ENCODE measurements around the gene GLG1.
"Not testable (repeated sequence)": the region's sequence is repeated elsewhere in the genome, so short reads cannot be mapped to it uniquely, and the experiment has no call there.

Gene GLG1

DNA sequence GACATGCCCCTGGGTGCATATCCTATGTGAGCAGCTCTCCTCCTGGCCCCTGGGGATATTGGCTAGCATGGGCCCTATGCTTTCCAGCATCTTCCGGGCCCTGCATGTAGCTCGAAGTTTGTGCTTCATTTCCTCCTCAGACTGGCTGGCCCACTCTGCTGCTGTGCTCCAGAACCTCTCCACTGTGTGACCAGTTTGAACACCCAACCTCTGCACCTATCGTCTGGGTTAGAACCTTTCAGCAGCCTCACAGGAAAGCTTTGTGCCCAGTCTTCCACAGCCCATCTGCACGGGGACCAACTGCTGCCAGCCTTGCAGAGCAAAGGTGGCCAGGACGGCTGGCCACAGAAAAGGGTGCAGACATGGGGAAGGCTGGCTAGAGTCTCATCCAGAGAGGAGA, 175.4 kb downstream of the GLG1 start:
- no peak for FAIRE-seq

DNA sequence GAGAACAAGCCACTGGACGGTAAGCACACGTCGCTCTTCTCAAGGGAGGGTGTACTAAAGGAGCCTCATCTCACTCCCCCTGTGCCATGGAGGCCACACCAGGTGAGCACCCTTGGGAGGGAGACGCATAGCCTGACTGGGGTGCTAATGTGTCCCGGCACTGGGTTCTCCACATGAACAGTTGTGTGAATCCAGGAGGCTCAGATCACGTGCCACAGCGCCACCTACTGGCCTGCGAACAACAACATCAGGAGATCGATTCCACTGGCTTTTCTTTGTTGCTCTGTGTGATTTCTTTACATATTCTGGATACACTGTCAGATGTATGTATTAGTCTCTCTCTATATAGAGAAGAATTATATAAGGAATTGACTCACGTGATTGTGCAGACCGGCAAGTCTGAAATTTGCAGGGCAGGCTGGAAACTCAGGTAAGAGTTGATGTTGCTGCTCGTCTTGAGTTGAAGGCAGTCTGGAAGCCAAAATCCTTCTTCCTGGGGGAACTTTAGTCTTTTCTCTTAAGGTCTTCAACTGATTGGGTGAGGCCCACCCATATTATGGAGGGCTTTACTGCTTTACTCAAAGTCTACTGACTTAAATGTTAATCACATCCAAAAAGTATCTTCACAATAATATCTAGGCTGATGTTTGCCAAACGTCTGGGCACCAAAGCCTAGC, 176.7 kb downstream of the GLG1 start:
- FAIRE-seq, result not testable (repeated sequence)

DNA sequence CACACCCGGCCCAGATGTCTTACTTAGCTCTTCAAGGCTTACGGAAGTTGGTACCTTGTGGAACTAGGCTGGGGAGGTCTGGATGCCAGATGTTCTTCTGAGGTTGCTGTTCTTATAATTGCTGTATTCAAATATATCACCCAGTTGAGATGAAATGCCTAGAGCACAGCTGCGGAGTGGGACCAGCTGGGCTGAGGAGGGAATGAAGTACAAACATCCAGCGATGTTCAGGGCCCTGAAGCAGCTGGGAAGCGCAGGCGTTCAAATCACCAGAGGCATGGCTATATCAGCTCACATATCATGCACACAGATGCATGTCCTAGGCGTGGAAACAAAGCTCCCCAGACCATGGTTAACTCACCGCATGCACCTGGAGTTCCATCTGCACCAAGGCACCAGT, 178.4 kb downstream of the GLG1 start:
- not testable (repeated sequence) for FAIRE-seq

DNA sequence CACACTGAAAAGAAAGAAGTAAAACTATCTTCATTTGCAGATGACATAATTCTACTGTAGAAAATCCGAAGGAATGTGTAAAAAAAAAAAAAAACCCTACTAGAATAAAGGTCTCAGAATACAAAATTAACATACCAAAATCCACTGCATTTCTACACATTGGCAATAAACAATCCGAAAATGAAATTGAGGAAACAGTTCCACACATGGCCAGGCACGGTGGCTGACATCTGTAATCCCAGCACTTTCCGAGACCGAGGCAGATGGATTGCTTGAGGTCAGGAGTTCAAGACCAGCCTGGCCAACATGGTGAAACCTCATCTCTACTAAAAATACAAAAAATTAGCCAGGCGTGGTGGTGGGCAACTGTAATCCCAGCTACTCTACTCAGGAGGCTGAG, 181.2 kb downstream of the GLG1 start:
- not testable (repeated sequence) for FAIRE-seq

DNA sequence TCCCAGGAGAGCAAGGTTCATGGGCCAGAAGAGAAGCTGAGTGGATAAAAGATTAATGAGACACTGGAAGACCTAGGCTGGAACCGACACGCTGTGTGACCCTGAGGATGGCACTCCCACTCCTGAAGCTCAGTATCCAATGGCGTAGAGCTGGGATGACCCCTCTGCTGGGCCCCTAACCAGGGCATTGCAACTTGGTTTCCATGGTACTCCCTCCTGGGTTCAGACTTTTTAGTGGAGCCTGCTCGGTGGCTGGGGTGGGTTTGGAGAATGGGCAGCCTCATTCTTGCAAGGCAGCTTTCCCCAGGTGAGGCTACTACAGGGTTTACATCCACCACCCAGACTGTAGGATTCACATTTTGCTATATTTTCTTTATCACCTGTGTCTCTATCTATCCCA, 183.2 kb downstream of the GLG1 start:
- not testable (repeated sequence) for FAIRE-seq

DNA sequence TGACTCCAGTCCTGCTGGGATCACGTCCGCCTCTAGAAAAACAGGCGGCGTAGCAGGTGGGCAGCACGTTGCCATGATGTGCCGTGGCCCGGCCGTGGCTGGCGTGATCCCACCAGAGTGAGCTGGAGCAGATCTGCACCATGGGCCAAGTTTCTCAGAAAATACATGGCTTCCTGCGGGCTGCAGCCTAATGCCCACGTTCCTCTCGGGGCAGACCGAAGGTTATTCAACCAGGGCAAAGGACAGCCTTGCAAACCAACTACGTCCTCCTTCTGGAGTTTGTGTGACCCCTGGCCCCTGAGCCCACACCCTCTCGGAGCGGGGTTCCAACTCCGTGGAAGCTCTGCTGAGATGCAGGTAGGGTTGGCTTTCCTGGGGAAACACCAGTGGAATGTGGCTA, 184.8 kb downstream of the GLG1 start:
- not testable (repeated sequence) for FAIRE-seq

DNA sequence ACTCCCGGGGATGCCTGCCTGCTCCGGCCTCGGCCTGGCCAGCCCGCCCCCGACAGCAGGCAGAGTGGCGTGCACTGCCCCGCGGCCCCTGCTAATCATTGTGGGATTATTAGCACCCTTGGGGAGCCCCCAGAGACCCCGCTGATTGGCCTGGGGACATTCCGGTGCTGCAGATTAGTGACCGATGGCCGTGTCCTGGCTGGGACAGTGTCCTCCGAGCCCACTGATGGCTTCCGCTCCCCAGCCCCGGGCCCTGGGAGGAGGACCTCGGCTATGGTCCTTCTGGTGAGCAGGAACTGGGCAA, 185.5 kb downstream of the GLG1 start:
- not testable (repeated sequence) for FAIRE-seq

DNA sequence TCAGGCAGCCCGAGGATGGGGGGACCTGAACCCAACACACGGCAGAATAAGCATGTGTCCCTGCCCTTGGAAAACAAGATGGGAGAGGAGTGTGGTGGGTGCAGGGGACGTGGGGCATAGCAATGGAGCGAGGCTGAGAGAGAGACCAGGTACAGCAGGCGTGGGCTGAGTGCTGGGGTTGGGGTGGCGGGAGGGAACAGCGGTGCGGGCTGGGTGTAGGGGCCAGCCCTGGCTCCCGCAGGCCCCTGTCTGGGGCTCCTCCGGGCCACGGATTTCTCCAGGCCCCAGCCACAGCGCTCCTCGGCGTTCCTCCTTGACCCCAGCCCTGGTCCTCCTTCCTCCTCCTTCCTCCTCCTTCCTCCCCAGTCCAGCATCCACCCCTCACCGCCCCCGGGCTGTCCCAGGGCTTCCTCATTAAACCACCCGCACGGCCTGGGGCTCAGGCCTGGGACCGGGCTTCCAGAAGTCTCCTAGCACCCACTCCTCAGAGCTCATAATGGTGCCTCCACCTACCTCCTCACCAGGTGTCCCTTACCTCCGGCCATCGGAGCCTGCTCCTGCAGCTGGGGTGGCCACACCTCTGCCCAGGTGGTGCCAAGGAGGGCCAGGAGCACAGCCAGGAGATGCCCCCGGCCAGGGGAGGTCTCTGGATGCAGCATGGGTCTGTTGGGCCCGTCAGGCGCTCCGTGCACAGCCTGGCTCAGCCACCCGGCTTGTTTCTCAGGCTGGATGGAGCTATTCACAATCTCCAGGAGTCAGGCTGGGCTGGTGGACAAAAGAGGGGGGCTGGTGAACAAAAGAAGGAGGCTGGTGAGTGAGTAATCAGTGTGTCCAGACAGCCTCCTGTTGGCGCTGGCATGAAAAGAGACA, 186.1 kb downstream of the GLG1 start, which contains the start of gene CLEC18B:
CLEC18B (minus strand) TSS at position 867 of the 870 bp plus-strand sequence; CDS start at position 659, 208 bp downstream.
- FAIRE-seq, result not testable (repeated sequence)

DNA sequence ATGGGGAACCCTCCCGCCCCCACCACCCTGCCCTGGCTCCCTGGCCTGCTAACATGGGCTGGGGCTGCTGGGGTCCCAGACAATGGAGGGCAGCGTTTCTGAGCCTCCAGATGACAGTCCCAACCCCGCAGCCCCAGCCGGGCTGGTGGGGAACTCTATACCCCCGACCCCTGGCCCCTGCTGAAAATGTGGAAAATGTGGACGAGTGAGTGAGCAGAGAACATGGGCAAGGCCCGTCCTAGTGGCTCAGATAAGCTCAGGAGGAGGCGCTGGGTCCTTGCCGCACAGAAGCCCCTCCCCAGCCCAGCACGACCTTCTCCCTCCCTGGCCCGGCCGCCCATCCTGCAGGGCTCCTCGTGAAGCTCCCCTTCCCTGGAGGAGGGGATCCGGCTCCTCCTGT, 187.1 kb downstream of the GLG1 start:
- not testable (repeated sequence) for FAIRE-seq

DNA sequence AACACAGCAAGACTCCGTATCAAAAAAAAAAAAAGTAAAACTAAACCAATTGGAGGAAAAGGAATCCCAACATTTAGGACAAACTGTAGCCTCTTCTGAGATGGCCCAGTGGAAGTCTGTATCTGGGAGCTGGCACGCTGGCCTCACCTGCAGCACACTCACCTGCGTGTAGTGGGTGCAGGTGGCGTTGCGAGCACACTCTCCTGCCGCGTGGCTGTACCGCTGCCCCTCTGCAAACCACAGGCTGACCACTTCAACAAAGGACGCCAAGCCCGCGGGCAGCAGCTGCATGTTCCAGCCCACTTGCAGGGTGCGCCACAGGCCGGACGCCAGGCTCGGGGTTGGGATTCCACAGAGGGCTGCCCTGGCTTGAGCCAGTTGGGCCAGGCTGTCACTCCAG, 189.0 kb downstream of the GLG1 start:
- not testable (repeated sequence) for FAIRE-seq

DNA sequence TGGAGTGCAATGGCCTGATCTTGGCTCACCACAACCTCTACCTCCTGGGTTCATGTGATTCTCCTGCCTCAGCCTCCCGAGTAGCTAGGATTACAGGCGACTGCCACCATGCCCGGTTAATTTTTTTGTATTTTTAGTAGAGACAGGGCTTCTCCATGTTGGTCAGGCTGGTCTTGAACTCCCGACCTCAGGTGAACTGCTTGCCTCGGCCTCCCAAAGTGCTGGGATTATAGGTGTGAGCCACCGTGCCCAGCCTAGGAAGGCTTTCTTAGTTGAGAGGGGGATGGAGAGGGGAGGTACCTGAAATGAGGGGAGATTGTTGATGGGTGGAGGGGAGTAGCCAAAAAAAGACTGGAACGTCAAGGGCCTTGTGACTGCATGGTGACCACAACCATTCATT, 193.0 kb downstream of the GLG1 start:
- not testable (repeated sequence) for FAIRE-seq

DNA sequence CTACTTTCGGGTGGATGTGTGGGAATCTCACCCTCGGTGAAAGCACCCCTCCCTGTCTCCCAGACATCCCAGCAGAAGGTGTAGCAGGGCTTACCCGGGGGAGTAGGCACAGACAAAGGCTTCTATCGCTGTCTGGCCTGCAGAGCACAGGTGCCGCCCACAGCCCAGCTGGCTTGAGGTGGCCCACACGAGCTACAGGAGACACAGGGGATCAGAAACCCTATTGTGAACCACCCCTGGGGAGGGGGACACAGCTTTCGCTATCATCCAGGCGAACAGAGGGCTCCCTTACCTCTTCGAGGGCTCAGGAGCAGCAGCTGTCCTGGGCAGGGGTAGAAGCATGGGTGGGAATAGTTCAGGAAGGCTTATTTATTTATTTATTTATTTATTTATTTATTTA, 193.4 kb downstream of the GLG1 start:
- FAIRE-seq, result not testable (repeated sequence)

DNA sequence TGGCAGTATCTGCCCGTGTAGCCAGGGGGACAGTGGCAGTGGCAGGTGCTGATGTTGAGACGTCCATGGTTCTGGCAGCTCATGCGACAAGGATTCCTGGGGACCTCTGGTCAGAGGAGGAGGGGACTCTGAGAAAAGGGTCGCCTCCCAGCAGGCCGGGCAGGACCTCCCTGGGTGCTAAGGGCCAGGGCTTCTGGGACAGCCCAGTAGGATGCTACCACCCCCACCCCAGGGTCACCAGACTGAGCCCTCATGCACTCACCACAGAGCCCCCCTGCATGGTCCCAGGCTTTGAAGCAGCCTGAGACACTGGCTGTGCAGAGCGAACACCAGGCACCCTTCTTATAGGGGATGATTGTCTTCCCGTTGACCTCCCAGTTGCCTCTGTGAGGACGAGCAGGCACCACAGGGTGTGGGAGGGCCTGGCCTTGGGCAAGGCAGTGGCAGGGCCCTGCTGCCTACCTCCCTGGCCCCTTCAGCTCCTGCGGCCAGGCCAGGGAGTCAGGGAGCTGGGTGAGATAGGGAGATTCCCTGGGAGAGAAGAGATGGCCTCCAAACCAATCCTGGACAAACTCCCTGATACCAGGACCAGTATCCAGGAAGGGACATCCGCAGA, 194.0 kb downstream of the GLG1 start:
- not testable (repeated sequence) for FAIRE-seq

DNA sequence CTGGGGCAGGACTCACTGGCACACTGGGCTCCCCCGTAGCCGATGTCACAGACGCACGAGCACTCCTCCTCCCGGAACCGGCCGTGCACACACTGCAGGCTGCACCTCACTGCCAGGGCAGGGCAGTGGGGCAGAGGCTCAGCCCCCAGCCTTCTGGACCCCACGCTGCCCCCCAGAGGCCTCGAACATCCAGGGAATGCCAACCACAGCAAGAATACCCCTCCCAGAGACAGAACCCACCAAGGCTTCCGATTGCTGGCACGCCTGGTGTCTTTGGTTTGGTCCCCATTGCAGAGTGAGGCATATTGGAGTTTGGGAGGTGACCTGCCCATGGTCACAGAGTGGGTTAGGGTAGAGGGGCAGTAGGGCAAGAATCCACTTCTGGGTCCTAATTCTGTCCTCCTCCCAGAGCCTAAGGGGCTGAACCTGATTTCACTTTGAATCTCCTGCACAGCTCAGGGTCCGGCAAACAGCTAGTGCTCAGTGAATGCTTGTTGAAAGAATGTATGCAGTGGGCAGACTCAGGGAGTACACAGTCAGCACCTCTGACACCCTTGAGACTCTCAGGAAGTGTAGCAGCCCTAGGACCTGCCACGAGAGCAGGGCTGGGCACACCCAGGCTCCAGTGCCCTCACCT, 194.7 kb downstream of the GLG1 start:
- FAIRE-seq, result not testable (repeated sequence)

DNA sequence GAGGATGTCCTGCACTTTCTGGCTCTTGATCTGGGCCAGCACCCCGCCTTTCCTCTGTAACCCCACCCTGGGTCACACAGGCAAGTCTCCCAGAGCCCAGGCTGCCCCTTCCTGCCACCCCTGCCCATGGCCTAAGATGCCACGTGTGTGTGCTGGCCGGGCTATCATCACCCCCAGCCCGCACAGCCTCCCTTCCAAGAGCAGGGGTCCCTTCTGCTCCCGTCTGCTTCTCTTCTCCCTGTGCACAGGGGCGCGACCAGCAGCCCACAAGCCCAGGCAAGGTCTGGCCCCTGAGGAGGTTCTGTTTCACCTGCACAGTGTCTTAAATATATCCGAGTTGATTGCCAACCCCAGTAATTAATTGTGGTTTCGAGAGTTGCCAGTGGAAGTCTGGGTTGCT, 195.9 kb downstream of the GLG1 start:
- FAIRE-seq, result not testable (repeated sequence)

DNA sequence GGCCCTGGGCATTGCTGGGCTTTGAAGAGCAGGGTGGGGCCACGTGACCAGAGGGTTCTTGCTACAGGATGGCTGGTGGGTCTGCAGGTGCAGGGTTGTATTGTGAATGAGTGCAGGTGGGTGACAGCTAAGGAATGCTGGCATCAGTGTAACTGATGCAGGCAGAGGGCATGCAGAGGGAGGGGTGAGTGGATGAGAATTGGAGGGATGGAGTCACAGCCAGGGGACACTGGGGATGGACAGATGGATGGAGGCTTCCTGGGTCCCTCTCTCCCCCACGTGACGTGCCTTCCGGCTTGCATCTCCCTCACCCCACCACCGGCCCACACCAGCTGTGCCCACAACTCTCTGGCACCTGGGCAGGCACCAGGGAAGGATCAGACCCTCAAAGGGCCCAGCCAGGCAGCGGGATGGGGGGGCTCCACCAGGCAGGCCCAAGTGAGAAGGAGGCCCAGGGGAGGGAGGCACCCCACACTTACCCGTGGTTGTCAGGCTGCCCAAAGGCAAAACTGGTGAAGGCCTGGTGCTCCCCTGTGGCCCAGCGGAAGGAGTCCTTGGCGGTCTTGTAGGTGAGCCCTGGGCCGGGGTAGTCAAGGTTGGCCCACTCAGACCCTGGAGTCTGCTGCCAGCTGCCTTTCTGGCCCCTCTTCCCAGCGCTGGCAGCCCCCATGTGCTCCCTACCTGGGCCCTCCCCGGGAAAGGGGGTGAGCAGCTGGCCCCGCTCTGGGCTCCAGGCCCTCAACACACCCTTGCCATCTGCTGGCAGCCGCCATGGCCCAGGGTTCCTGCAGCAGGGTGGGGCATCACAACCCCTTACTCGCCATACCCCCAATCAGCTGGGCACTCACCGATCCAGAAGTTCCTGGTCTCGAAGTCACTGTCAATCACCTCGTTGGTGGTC, 196.6 kb downstream of the GLG1 start:
- FAIRE-seq, result not testable (repeated sequence)

DNA sequence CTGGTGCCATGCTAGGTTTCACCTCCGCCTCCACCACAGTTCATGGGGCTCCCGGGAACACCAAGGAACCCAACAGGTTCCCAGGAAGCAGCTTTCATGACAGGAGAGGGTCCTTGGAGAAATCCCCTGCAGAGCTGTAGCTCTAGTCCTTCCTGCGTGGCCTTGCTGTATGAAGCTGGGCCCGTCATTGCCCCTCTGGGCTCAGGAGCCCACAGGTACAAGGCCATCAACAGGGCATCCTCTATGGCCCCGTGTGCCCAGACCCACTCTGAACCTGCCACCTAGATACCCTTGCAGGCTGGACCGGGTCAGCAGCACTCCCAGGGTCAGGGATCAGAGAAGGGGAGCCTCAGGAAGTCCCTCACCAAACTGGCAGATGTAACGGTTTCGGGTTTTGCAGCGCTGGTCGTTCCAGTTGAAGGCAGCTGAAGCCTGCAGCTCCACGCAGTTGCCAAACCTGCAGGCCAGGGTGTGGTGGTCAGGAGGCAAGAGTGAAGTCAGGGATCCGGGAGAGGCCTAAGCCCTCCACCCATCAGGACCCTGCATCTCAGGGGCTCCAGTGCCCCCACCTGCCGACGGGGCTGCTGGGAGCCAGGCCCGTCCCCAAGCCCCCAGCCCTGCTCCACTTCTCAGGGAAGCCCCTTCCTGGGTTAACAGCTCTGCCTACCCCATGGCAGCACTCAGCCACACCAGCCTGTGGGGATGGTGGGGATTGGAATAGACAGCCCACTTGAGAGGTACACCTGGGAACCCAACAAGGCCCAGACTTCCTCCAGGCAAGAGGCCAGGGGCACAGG, 197.5 kb downstream of the GLG1 start:
- FAIRE-seq, result not testable (repeated sequence)

DNA sequence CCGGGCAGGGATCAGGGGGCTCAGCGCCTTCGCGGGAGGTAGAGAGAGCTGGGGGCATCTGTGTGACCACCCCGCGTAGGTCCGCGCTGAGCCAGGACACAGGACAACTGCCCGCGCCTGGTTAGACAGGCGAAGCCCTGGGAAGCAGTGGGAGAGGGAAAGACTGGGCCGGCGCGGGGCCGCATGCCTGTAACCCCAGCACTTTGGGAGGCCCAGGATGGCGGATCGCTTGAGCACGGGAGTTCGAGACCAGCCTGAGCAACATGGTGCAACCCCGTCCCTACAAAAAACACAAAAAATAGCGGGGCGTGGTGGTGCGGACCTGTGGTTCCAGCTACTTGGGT, 199.6 kb downstream of the GLG1 start:
- not testable (repeated sequence) for FAIRE-seq

DNA sequence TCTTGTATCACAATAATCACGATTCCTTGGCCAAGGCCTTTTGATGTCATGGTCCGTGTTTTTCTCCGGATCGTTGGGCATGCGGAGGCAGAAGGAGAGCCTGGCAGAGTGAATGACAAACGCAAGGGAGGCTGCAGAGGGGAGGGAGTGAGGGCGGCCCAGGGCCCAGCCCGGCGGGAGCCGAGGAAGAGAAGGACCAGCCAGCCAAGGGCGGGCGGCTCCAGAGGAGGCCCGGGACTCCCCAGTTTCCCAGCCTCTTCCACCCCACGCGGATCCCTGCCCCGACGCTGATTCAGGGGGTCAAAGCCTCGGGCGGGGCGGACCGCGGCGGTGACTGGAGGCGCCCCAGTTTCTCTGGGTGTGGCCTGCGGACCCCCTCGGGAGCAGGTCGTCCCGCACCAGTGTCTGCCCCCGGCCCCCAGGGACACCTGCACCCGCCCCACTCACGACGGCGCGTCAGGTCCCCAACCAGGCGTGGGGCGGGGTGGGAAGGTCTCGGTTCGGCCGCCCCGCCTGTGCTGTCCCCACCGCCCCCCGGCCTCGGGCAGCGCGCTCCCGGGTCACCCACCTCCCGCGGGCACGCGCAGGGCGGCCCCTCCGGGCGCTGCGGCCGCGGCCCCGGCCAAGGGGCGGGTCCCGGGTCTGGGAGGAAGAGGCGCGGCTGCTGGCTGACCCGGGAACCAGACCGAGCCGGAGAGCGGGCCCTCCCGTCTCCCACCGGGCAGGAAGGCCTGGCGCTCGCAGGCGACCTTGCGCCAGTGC, 200.1 kb downstream of the GLG1 start:
- FAIRE-seq, result not testable (repeated sequence)

DNA sequence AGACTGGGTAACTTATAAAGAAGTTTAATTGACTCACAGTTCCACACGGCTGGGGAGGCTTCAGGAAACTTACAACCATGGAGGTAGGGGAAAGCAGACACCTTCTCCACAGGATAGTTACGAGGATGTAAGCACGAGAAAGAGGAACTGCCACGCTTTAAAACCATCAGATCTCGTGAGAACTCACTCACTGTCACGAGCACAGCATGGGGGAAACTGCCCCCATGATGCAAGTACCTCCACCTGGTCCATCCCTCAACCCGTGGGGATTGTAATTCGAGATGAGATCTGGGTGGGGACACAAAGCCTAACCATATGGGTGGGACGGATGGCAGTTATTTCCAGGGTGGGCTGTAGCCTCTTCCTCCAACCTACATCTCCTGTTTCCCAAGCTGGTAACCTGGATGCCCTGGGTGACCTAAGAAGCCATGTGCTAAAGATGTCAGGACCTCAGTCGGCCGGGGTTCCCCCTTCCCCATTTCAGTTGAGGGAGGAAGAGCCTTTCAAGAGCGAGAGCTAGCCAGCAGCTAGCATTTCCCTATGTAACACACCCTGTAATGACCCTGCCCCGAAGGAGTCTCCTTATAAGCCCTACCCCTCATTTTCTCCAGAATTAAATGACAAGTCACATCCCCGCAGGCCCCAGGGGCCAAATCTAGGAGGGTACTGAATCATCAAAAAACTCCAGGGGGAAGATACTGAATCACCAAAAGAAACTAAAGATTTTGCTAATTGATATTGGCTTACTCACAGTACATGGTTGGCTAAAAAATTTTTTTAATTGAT, 202.6 kb downstream of the GLG1 start:
- FAIRE-seq, result not testable (repeated sequence)
